HEK293 (cell line): ENCODE results near the gene NRIP1.

Experiments
- CTCF ChIP-seq: fragments of 450-650 bp; formaldehyde crosslinking; IDR thresholded peaks from 2 replicates; pipeline ENCODE4 v1.5.1; 2016; ENCODE audit warnings: missing biosample characterization, missing genetic modification characterization
- HOXA7 ChIP-seq: sonication (generic); formaldehyde crosslinking; IDR thresholded peaks from 2 replicates; pipeline ENCODE4 v1.8.1; 2022; ENCODE audit warnings: missing genetic modification reagents, borderline replicate concordance
- INSM2 ChIP-seq: fragments of 450-650 bp; formaldehyde crosslinking; IDR thresholded peaks from 2 replicates; pipeline ENCODE4 v1.5.1; 2016; ENCODE audit warnings: missing biosample characterization, missing genetic modification characterization
- KLF9 ChIP-seq: fragments of 450-650 bp; formaldehyde crosslinking; IDR thresholded peaks from 2 replicates; pipeline ENCODE4 v1.5.1; 2016; ENCODE audit warnings: missing biosample characterization, missing genetic modification characterization, low read depth
- SP2 ChIP-seq: fragments of 450-650 bp; formaldehyde crosslinking; IDR thresholded peaks from 2 replicates; pipeline ENCODE4 v1.5.1; 2016; ENCODE audit warnings: missing biosample characterization, missing genetic modification characterization
- TCF7L2 ChIP-seq: IDR thresholded peaks from 2 replicates; pipeline ENCODE4 v1.6.1; 2011; ENCODE audit warnings: low read depth, mild to moderate bottlenecking, inconsistent platforms, low read length, moderate library complexity, borderline replicate concordance
- ZNF140 ChIP-seq: fragments of 450-650 bp; formaldehyde crosslinking; IDR thresholded peaks from 2 replicates; pipeline ENCODE4 v1.5.1; 2016; ENCODE audit warnings: missing biosample characterization, missing genetic modification characterization
- ZNF274 ChIP-seq, 2 experiments: fragments of 200-500 bp in 1 of 2; fragments of 450-650 bp in 1 of 2; sonication (Bioruptor generic) in 1 of 2; formaldehyde crosslinking in 1 of 2; IDR thresholded peaks; 2 replicates each; pipeline versions ENCODE4 v1.5.1 to v1.6.1; 2014 to 2016; ENCODE audit warnings: borderline replicate concordance in 1 of 2, inconsistent platforms in 1 of 2, low read length in 1 of 2, missing biosample characterization in 1 of 2, missing genetic modification characterization in 1 of 2
- ZNF768 ChIP-seq: fragments of 450-650 bp; formaldehyde crosslinking; IDR thresholded peaks from 2 replicates; pipeline ENCODE4 v1.5.1; 2018; ENCODE audit warnings: missing biosample characterization, mild to moderate bottlenecking, missing genetic modification characterization

GRCh38 chr21:15062606-15062965, 2.2 kb downstream of the NRIP1 start:
- TF ChIP-seq INSM2 (no peak), CTCF (tag by site-specific recombination) (no peak), ZNF768 (tag by site-specific recombination) (no peak), TCF7L2 (no peak), ZNF274 (IDR thresholded peaks at IDR 0.05; ENCODE audit: low read length) (no peak), ZNF274 (tag by site-specific recombination; IDR thresholded peaks at IDR 0.05; ENCODE audit: borderline replicate concordance) (no peak), SP2 (tag by site-specific recombination) (no peak), KLF9 (tag by site-specific recombination) (no peak), HOXA7 (no peak), ZNF140 (tag by site-specific recombination) (no peak)
